ENCODE measurements around the gene MIDN.
"Not testable (repeated sequence)": the region's sequence is repeated elsewhere in the genome, so short reads cannot be mapped to it uniquely, and the experiment has no call there.

MIDN gene

DNA sequence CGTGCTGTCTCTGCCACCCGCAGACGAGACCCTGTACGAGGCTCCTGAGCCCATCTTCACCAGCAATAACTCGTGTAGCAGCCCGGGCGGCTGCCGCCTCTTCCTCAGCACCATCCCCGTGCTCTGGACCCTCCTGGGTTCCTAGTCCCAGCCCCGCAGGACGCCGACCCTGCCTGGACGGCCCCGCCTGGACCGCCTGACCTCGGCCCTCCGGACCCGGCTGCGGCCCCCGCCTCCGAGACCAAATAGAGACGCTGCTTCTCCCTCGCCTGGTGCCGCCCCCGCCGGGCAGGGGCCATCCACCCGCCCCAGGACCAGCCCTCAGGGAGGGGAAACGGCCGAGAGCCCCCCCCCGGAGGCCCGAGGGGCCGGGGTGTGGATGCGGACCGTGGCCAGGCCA is 51.4 kb downstream of the MIDN start:
- H3K27me3 Mint-ChIP-seq, result no peaks in the 10 kb centered on the region
- H3K4me3 Mint-ChIP-seq, result no peak overlapping the region
- H3K4me1 Mint-ChIP-seq (ENCODE audit: low read depth), result peaks cover 1% of the 10 kb centered on the region
- no peaks in the 10 kb centered on the region for H3K9me3 Mint-ChIP-seq (ENCODE audit: low read depth)
- H3K27ac Mint-ChIP-seq, result no peak overlapping the region
- H3K36me3 Mint-ChIP-seq, result no peaks in the 10 kb centered on the region

- no peaks in the 10 kb centered on the region for H3K4me1 Mint-ChIP-seq (ENCODE audit: low read depth)
- H3K4me3 Mint-ChIP-seq, result no peak overlapping the region
- no peaks in the 10 kb centered on the region for H3K27me3 Mint-ChIP-seq
- H3K27ac Mint-ChIP-seq, result no peak overlapping the region
- H3K9me3 Mint-ChIP-seq (ENCODE audit: low read depth), result no peaks in the 10 kb centered on the region
- H3K36me3 Mint-ChIP-seq, result no peaks in the 10 kb centered on the region
Measured at GRCh38 chr19:1300744-1301490, 52.5 kb downstream of the MIDN start.

GRCh38 chr19:1302533-1303239 is 54.3 kb downstream of the MIDN start:
- no peak overlapping the region for H3K4me3 Mint-ChIP-seq
- no peaks in the 10 kb centered on the region for H3K27me3 Mint-ChIP-seq
- H3K36me3 Mint-ChIP-seq, result no peaks in the 10 kb centered on the region
- H3K4me1 Mint-ChIP-seq (ENCODE audit: low read depth), result no peaks in the 10 kb centered on the region
- H3K27ac Mint-ChIP-seq, result no peak overlapping the region
- no peaks in the 10 kb centered on the region for H3K9me3 Mint-ChIP-seq (ENCODE audit: low read depth)

DNA sequence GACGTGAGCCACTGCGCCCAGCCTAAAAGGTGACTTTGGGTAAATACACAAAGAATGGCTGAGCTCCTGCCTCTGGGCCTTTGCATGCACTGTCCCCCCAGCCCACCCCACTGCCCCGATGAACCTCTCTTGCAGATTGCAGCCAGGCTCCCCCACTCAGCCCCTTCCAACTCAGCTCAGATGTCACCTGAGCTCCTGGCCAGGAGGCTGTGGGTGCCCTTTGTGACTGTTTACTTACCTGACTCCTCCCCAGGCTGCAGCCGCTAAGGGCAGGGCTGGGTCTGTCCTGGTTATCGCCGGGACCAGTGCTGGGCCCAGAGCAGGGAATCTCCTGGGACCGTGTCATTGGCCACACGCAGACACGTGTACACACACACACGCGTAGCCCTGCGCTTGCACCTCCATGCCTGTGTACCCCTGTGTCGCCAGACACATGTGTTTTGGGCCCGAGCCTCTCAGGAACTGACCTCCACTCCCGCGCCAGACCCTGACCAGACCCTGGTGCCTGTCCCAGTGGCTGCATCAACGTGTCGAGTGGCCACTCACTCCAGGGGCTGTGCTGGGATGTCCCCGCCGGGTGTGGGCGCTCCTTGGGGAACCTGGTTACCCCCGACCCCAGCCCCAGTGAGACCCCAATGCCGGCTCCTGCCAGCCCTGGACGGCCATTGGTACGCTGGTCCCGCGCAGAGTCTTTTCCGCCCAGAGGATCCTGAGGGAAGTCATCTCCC is 56.0 kb downstream of the MIDN start:
- no peak overlapping the region for H3K4me3 Mint-ChIP-seq
- H3K27ac Mint-ChIP-seq, result no peak overlapping the region
- no peaks in the 10 kb centered on the region for H3K36me3 Mint-ChIP-seq
- H3K4me1 Mint-ChIP-seq (ENCODE audit: low read depth), result no peaks in the 10 kb centered on the region
- no peaks in the 10 kb centered on the region for H3K9me3 Mint-ChIP-seq (ENCODE audit: low read depth)
- H3K27me3 Mint-ChIP-seq, result no peaks in the 10 kb centered on the region

DNA sequence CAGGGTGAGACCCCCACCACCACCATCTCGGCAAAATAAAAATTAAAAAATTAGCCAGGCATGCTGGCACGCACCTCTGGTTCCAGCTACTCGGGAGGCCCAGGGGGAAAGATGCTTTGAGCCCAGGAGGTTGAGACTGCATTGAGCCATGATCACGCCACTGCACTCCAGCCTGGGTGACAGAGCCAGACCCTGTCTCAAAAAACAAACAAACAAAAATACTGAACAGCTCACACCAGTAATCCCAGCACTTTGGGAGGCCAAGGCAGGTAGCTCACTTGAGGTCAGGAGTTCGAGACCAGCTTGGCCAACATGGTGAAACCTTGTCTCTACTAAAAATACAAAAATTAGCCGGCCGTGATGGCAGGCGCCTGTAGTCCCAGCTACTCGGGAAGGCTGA is 57.0 kb downstream of the MIDN start:
- not testable (repeated sequence) for H3K27ac Mint-ChIP-seq; H3K4me1 Mint-ChIP-seq (ENCODE audit: low read depth); H3K27me3 Mint-ChIP-seq; H3K9me3 Mint-ChIP-seq (ENCODE audit: low read depth); H3K36me3 Mint-ChIP-seq; H3K4me3 Mint-ChIP-seq

GRCh38 chr19:1307320-1307719 is 58.9 kb downstream of the MIDN start:
- no peak overlapping the region for H3K27ac Mint-ChIP-seq
- H3K27me3 Mint-ChIP-seq, result no peaks in the 10 kb centered on the region
- H3K4me3 Mint-ChIP-seq, result no peak overlapping the region
- no peaks in the 10 kb centered on the region for H3K9me3 Mint-ChIP-seq (ENCODE audit: low read depth)
- no peaks in the 10 kb centered on the region for H3K4me1 Mint-ChIP-seq (ENCODE audit: low read depth)
- no peaks in the 10 kb centered on the region for H3K36me3 Mint-ChIP-seq

DNA sequence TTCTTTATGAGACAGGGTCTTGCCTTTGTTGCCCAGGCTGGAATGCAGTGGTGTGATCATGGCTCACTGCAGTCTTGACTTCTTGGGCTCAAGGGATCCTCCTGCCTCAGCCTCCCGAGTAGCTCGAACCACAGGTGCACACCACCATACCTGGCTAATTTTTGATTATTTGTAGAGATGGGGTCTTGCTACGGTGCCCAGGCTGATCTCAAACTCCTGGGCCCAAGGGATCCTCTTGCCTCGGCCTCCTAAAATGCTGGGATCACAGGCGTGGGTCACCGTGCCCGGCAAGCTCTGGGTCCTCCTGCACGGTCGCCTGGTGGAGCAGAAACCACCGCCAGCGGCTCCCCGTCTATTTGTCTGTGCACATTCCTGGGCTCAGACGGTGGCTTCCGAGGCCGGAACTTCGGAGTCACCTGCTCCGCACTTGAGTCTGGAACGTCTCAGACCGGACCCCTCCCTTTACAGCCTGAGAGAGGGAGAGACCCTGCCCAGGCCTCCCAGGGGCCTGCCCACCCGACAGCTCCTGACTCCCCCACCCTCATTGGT is 59.4 kb downstream of the MIDN start:
- Mint-ChIP-seq H3K9me3 (ENCODE audit: low read depth) (no peaks in the 10 kb centered on the region), H3K4me1 (ENCODE audit: low read depth) (no peaks in the 10 kb centered on the region), H3K27me3 (no peaks in the 10 kb centered on the region), H3K36me3 (no peaks in the 10 kb centered on the region), H3K4me3 (no peak overlapping the region), H3K27ac (no peak overlapping the region)

DNA sequence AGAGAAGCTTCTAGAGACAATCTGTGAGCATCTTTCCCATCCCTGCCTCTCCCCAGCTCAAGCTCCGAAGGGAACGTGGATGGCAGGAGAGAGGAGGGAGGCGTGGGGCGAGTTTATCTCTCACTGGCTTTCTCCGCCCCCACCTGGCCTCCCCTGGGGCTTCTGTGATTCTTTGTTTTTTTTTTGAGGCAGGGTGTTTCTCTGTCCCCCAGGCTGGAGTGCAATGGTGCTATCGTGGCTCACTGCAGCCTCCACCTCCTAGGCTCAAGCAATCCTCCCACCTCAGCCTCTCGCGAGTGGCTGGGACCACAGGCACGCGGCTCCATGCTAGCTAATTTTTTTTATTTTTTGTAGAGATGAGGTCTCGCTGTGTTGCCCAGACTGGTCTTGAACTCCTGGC is 60.3 kb downstream of the MIDN start:
- H3K9me3 Mint-ChIP-seq (ENCODE audit: low read depth), result no peaks in the 10 kb centered on the region
- no peaks in the 10 kb centered on the region for H3K27me3 Mint-ChIP-seq
- no peak overlapping the region for H3K27ac Mint-ChIP-seq

More for the DNA sequence above, 60.3 kb downstream of the MIDN start:
- Mint-ChIP-seq H3K36me3 (no peaks in the 10 kb centered on the region), H3K4me3 (no peak overlapping the region), H3K4me1 (ENCODE audit: low read depth) (no peaks in the 10 kb centered on the region)

All from activated naive CD8-positive, alpha-beta T cell (primary cell).